HG03354 (cell line): ENCODE measurements around the gene VWA7.
A peak's percentile ranks its signal among the peaks of the same experiment; 100 is the strongest.

ENCODE experiments used
- ATAC-seq: cut with Tn5 transposase; IDR thresholded peaks from one replicate; pipeline ENCODE4 v1.9.1; 2021; ENCODE audit warnings: mild to moderate bottlenecking; ENCODE audit not compliant: unreplicated experiment, poor library complexity, severe bottlenecking

The VWA7 gene

DNA sequence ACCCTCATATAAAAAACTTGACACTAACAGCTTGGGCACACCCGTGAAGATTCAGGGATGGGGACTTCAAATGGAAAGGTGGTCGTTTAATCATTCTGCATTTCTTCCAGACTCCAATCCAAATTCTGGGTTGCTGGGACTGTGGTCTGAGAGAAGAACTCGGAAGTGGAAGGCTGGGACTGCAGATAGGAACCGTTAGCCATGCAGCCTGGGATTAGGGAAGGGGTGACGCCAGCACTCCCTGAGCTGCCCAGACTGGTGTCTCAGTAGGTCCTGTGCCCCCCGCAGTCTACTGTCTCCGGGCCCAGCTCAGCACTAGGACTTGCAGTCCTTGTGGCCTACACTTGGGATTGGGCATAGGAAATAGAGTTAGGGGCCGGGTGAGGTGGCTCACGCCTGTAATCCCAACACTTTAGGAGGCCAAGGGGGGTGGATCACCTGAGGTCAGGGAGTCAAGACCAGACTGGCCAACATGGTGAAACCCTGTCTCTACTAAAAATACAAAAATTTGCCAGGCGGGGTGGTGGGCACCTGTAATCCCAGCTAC is 40.3 kb downstream of the VWA7 start:
- ATAC-seq: no peak

DNA sequence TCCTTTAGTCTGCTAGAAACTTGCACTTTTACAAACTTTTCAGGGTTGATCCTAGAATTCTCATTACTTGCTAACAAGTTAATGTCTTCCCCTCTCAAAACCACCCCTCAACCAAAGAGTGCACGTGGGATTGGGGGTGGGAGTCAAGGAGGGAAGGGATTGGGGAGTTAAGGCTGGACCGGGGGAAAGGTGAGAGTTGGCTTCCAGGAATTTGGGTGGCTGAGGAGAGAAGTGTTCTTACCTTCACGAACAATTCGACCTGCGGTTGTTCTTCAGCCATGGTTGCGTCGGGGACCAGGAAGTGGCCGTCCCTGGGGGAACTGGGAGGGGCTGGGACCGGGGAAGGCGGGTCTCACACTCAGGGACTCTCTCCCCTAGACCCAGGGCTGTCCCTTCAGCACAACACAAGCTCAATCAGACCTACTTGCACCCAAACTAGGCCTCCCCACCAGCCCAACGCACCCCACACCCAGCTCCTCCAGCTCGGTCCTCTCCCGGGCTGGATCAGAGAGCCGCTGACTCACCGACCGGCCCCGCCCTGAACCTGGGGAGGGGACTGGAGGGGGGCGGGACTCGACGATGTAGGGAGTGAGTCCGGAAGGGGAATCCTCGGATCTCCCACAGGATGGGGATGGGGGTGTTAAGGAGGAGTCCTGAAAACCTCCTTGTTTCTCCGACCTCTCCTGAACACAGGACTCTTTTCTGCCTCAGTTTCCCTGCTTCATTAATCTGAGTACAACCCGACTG is 40.9 kb downstream of the VWA7 start, which contains the start of gene CLIC1:
TSS of gene CLIC1 (minus strand) at position 510 of the 747 bp plus-strand sequence. CDS start at position 280, 230 bp downstream.
- peak; percentile 17 for ATAC-seq

DNA sequence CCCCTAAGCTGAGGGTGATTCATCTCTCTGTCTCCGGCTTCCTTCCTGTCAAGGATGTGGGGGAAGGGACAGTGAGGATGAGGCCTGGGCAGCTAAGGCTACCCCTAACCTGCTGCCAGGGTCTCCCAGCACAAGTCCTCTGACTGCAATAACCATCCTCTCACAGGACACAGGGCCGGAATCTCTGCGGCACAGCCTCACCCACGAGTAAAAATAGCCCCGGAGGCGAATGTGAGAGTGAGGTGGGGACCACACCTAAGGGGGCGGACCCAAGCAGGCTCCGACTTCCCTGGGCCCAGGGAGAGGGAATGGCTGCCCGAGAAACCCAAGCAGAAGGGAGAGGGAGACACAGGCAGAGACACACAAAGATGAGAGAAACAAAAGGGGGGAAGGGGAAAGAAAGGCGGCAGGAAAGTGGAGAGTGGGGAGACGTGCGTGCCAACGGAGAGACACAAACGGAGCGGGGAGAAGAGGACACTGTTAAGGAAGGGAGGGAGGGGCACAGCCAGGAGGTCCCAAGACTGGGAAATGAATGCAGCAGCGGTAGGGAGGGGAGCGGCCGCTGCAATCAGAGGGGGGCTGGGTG is 42.2 kb downstream of the VWA7 start:
- ATAC-seq: no peak

DNA sequence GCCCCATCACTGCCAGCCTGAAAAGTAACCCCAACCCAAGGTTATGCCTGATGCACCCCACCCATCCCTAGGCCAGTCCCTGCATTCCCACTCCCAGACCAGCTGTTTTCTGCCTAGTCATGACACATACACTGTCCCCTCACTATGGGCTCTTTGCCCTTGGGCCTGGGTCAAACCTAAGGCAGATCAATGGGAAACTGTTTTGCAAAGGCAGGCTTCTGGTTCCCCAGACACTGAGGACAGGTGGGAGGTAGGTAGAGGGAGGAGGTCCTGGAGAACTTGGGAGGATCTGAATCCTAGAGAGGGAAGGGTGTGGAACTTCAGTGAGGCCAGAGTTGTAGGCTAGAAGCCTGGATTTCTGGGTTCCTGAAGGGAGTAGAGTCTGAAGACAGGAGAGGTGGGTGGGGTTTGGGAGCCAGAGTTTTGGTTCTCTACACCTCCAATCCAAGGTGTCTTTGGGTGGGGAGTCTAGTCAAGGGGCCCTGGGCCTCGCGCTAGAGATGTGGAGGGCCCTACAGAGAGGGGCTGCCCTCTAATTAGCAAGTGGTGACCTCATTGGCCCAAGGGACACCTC is 42.8 kb downstream of the VWA7 start:
- no peak for ATAC-seq

DNA sequence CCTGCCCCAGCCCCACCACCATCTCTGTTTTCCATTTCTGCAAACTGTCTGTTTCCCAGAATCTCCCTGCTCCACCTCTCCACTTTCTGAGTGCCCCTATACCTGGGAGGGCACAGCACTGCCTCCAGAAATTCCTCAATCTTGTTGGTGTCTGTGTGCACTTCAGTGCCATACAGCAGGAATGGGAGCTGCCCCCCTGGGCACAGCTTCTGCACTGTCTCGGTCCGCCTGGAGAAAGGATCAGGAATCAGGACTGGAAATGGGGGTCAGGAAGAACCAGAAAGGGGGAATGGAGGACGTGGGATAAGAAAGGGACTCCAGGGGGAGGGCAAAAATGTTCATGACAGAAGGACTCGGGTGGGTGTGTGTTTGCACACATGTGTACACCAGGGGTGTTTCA is 43.4 kb downstream of the VWA7 start:
- ATAC-seq: no peak

DNA sequence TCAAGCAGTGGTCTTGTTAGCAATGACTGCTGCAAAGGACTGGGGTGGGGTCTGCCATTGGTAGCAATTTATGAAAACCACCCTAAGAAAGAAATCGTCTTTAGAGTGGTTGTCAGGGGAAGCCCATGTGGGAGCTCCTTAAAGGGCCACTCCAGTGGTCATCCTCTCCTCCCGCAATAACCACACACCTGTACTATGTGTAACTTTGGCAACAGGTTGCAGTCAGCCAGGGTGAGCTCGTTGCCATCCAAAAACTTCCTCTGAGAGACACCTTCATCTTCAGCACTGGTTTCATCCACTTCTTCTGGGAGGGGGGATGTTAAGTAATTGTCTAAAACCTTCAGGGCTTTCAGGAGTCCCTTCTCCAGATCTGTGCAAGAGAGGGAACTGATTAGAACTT is 45.1 kb downstream of the VWA7 start:
- ATAC-seq: no peak

DNA sequence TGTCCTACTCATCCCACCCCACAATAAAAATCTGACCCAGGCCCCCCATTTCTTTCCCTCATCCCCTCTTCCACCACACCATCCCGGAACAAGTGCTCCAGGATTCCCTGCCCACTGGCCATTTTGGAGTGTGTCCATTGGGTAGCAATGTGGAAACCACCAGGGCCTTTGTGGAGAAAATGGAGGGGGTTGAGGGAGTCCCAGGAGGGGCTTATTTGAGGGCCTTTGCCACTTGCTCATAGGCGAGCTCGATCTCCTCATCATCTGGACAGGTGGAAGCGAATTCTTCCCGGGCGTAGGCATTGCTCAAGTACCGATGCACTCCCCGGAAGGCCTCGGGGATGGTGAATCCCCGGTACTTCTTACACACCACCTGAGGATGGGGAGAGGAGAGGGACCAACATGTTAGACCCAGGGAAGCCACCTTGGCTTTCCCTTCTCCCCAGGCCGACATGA is 46.5 kb downstream of the VWA7 start:
- no peak for ATAC-seq

DNA sequence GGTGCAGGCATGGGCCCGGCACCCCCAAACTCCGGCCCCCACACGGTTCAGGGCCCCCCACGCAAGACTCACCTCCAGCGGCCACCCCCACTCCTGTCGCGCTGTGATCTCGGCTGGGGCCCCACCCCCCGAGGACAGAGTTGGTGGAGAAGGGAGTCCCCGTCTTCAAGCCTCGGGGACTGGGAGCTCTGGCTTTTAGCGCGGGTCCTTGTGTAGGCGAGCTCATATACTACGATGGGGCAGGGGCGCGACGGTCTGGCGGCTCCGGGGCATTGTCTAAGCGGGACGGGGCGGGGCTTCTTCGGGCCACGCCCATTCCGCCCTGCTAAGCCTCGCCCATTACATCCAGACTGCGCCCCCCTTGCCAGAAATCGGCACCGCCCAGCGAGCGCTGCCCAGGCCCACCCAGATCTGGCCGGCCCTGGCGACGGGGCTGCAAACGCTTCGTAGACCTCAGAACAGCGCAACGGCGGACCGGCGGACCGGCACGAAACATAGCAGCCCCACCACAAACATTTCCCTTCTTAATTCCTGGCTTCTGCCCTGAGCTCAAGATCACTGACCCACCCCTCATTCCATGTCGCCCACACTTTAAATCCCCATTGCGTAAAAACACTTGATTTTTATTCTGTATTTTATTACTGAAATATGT is 47.0 kb downstream of the VWA7 start:
- ATAC-seq: peak; percentile 33

DNA sequence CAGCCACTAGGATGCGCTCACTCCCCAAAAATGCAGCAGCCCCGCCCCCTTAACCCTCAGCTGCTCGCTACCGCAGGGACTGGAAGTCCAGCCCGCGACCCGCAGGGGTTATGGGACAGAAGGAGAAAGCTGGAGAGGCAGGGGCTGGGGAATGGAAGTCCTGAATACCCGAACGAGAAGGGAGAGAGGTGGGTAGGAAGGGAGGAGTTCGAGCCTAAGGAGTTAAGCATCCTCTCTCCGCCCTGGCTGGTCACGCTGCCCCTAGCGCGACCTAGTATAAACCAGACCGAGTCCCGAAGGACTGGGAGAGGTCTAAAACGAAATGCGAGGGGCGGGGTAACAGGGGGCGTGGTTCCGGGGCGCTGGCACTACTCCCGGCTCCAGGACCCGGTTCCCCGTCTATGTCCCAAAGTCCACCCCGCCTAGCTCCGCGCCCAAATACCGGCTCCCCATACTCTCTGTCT is 47.6 kb downstream of the VWA7 start:
- peak; percentile 51 for ATAC-seq

DNA sequence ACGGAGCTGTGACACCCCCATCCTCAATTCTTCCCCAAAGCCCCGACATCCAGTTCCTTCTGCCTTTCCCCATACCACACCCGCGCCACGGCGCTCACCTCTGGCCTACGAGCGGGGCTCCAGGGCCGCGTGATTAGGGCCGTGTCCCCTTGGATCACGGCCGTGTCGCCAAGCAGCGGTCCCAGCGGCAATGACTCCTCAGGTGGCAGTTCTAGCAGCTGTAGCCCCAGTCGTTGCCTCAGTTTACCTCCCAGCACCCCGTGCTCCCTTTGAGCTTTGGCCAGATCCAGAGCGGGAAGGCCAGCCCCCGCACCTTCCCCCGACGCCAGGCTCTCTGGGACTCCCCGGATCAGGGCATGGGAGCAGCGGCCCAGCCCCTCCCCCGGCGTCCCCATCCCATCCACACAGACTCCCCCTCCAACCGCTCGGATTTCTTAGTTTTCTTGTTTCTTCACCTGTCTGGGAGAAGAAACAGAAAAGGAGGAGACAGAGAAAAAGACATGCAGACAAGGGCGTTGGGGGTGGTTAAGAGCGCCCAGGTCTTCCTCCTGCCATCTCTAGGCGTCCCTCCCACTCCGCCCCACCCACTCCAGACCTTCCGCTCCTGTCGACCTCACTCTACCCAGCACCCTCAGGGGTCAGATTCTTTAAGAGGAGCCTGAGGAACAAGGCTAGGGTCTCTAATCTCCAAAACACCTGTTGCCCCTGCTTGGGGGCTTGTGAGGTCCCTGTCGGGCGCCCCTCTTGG is 48.2 kb downstream of the VWA7 start, which contains the start of gene DDAH2:
TSS of gene DDAH2 (minus strand) at position 533 of the 748 bp plus-strand sequence. CDS start at position 395, 138 bp downstream.
- no peak for ATAC-seq

DNA sequence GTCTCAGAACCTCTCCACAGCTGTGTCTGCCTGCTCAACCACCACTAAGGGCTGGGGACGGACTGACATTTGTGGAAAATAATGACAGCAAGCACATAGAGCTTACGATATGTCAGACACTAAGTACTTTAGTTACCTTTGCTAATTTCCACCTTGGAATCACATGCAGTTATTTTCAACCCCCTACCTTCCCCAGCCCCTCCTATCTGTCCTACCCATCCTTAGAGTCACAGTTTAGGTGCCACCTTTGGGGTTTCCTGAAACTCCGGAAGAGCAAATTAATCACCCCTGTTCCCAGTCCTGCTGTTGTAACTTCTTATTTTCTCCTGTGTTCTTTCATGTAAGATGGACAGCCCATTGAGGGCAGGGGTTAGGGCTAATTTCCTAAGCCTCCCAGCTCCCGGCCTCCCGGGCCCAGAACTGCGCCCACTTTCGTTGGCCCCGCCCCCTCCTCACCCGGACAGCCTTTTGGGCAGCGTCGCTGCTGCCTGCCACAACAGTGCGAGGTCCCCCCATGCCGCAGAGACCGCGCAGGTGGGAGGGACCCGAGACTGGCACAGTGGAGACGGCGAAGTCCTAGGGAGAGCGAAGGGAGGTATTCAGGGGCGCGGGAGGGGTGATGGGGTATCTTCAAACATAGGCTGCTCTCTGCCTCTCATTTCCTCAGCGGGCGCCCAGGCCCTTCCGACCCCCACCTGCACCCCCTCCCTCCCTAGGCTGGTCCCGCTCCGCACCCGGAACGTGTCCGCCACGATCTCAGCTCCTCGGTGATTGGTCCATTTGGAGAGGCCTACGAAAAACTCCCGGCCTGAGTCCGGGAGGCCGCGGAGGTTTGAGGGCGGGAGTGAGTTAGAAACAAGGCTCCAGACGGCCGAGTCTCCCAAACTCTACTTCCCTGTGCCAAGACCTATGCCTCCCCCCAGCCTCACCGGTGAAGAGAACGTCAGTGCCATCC is 49.1 kb downstream of the VWA7 start:
- ATAC-seq: no peak

DNA sequence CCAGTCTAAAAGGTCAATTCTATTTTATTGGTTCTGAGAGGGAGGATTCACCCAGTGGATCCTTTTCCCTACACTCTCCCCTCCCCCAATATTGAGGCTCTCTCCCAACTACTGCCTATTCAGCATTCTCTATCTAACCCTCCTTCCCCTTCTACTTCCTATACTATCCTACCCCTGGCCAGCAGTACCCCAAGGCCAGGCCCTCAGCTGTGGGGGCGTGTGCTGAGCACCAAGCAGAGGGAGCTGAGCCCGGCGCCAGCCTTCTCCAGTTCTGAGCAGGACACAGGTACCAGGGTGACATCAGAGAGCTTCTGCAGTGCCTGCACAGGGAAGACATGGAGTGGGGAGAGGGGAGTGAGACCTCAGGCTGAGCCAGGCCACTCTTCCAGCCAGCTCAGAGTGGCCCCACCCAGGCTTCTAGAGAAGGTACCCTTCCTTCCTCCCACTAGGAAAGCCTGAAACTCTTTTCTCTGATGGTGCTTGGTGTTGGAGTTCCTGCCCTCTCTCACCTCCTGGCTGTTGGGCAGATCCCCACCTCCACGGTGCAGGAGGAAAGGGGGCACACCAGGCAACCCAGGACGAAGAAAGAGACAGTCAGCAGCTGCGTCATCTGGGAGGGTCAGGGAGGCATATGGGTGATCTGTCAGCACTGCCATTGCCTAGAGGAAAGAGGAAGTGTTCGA is 50.0 kb downstream of the VWA7 start:
- ATAC-seq: peak; percentile 67

DNA sequence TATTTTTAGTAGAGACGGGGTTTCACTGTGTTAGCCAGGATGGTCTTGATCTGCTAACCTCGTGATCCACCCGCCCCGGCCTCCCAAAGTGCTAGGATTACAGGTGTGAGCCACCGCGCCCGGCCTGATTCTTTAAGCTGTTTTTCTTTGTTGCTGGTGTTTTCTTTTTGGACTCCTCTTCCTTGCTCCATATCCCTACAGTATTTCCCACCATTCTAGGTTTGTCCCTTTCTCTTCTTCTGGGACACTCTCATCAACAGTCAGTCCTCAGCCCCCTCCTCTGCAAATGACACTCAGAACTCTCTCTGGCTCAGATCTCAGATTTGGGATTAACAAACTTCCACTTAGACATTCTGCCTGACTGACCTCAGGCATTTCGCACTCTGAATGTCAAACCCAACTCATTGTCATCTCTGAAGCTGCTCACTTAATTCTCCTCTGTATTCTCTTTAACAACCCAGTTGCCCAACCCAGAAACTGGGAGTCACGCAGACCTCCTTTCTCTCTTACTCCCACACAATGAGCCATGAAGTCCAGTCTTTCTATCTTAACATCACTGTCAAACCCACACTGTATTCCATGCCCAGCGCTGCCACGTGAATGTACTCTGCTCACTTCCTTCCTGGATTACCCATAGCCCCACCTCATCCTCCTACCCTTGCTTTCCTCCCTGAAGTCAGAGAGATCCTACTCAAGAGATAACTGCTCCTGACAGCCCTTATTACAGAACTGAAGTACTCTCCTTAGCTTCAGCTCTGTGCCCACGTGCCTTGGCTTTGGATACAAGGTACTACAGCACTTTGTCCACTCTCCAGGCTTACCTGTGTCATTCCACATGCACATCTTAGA is 51.4 kb downstream of the VWA7 start:
- ATAC-seq: no peak

DNA sequence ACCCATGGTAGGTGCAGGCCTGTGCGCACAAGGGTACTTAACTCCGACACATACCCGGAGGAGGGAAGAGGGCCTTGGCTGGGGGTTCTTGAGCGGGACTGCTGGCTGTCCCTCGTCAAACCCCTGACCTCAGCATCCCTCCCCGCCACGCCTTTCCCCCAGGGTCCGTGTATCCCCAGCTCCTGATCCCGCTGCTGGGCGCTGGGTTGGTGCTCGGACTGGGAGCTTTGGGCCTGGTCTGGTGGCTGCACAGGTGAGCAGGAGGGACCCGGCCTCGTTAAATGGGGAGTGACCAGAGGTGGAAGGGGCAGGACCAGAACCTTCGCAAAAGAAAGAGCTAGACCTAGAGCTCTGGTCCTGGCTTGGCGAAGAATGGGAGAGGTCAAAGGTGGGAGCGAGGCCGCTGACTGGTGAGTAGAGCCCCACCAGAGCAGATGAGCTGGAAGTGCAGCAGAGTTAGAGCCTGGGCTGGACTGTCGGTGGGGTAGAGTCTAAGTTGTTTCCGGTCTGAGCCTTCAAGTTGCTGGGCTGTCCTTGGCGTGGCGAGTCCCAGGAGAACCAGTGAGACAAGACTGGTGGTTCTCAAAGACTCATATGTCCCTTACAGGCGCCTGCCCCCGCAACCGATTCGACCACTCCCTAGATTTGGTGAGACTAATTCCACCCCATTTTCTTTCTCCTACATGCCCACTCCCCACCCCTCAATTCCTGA is 53.0 kb downstream of the VWA7 start:
- no peak for ATAC-seq

DNA sequence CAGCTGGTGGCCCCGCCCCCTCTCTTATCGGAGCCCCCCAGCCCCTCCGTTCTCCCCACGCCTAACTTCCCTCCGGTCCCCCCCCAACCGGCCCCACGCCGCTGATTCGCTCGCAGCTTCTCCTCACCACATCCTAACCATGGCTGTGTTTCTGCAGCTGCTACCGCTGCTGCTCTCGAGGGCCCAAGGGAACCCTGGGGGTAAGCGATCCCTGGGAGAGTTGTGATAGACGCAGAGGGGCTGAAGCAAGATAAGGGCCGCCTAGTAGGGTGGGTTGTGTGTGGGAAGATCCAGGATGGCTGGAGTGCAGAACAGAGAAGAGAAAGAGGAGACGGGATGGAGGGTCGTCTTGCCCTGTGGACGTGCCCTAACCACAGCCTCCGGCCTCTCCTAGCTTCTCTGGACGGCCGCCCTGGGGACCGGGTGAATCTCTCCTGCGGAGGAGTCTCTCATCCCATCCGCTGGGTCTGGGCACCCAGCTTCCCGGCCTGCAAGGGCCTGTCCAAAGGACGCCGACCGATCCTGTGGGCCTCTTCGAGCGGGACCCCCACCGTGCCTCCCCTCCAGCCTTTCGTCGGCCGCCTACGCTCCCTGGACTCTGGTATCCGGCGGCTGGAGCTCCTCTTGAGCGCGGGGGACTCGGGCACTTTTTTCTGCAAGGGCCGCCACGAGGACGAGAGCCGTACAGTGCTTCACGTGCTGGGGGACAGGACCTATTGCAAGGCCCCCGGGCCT is 53.7 kb downstream of the VWA7 start, which contains the start of gene MPIG6B:
TSS of gene MPIG6B (plus strand) at position 129 of the 735 bp plus-strand sequence. CDS start at position 140, 11 bp downstream.
- no peak for ATAC-seq
